ENCODE measurements around the gene MATCAP1.

- TF ChIP-seq POLR2A (IDR thresholded peaks at IDR 0.05) (no peak), CTCF (IDR thresholded peaks at IDR 0.05) (no peak)
Measured at GRCh38 chr16:67215706-67216105, 31.9 kb upstream of the MATCAP1 start.

Data from heart left ventricle (tissue), 13 donors.